ENCODE results near the gene FIGNL2. TPM values are rescaled to one million over a fixed set of nuclear protein-coding genes. Genes with fewer than 3 reads are reported as not detected.

FIGNL2 gene
- total and polyA plus RNA-seq, 7 donors: 0.01 to 0.20 (median 0.17) TPM

GRCh38 chr12:51889216-51890132, 41.0 kb upstream of the FIGNL2 start:
- Histone ChIP-seq H3K27me3 (ENCODE audit: insufficient read depth in 3 of 3, low read length in 2 of 3) (peaks cover 0 to 18% (median 0%) of the 10 kb centered on the region in 3 donors), H3K4me3 (no peak overlapping the region), H3K9me3 (no peaks in the 10 kb centered on the region), H3K36me3 (ENCODE audit: insufficient read depth in 1 of 2, low read depth in 1 of 2) (no peaks in the 10 kb centered on the region), H3K27ac (no peak overlapping the region), H3K4me1 (peaks cover 12% of the 10 kb centered on the region)
- 69 to 75% (median 71%) methylated on average over 21 of the region's 21 CpGs for WGBS, 3 donors
- TF ChIP-seq CTCF (IDR thresholded peaks at IDR 0.05): no peak
- DNase-seq (no peak), ATAC-seq (no peak)
- intact Hi-C loops (cut with DNase I): loop anchor here in 1 of 2 donors (5.0 kb wide), 1 partner anchor 93 kb away; no protein-coding TSS in a partner anchor

- Histone ChIP-seq H3K27me3 (ENCODE audit: insufficient read depth in 3 of 3, low read length in 2 of 3) (peaks cover 0 to 18% (median 0%) of the 10 kb centered on the region in 3 donors), H3K36me3 (ENCODE audit: insufficient read depth in 1 of 2, low read depth in 1 of 2) (no peaks in the 10 kb centered on the region), H3K4me3 (no peak overlapping the region), H3K27ac (no peak overlapping the region), H3K4me1 (peaks cover 12% of the 10 kb centered on the region), H3K9me3 (no peaks in the 10 kb centered on the region)
- DNase-seq (no peak), ATAC-seq (no peak)
- intact Hi-C loops (cut with DNase I): no loop called here
- 65 to 72% (median 69%) methylated on average over 15 of the region's 15 CpGs for WGBS, 3 donors
- no peak for TF ChIP-seq CTCF (IDR thresholded peaks at IDR 0.05)
Measured at GRCh38 chr12:51888316-51889215, 40.0 kb upstream of the FIGNL2 start.

- H3K4me3 ChIP-seq: no peak within 1 kb of the TSS
- peak in 1 of 4 donors; percentile 17 for ATAC-seq
- peak; percentile 61 to 72 for DNase-seq
- peaks cover 12% of the 10 kb centered on the region for H3K4me1 ChIP-seq
- 46 to 55% (median 48%) methylated on average over 30 to 41 of the region's 41 CpGs for WGBS, 3 donors
- intact Hi-C loops (cut with DNase I): no loop called here
- no peak within 1 kb of the TSS for H3K27ac ChIP-seq
- H3K27me3 ChIP-seq (ENCODE audit: insufficient read depth in 3 of 3, low read length in 2 of 3): peaks cover 0 to 18% (median 0%) of the 10 kb centered on the region in 3 donors
- H3K9me3 ChIP-seq: no peaks in the 10 kb centered on the region
- no peak for TF ChIP-seq CTCF (IDR thresholded peaks at IDR 0.05)
- H3K36me3 ChIP-seq (ENCODE audit: insufficient read depth in 1 of 2, low read depth in 1 of 2): no peaks in the 10 kb centered on the region
Measured at GRCh38 chr12:51887476-51888315, 39.2 kb upstream of the FIGNL2 start, which contains the start of gene ANKRD33. Gene ANKRD33, plus strand, starts transcription at chr12:51888103. Its CDS starts 84 bp downstream, at chr12:51888187.

Measured in psoas muscle (tissue), 8 donors.